ENCODE results near the gene DDX39A. TPM values are rescaled to one million over a fixed set of nuclear protein-coding genes. Genes with fewer than 3 reads are reported as not detected.

DDX39A gene
- total RNA-seq, 1 donor from 2014 or later, result 280 TPM

- Mint-ChIP-seq H3K4me3 (no peak overlapping the region), H3K27ac (no peak overlapping the region), H3K9me3 (no peaks in the 10 kb centered on the region), H3K27me3 (no peaks in the 10 kb centered on the region), H3K36me3 (ENCODE audit: low read depth) (peaks cover 55% of the 10 kb centered on the region), H3K4me1 (peaks cover 30% of the 10 kb centered on the region)
- no peak for DNase-seq
- intact Hi-C loops (cut with micrococcal nuclease), result no loop called here
Measured at GRCh38 chr19:14442891-14443631, 23.9 kb upstream of the DDX39A start.

DNA sequence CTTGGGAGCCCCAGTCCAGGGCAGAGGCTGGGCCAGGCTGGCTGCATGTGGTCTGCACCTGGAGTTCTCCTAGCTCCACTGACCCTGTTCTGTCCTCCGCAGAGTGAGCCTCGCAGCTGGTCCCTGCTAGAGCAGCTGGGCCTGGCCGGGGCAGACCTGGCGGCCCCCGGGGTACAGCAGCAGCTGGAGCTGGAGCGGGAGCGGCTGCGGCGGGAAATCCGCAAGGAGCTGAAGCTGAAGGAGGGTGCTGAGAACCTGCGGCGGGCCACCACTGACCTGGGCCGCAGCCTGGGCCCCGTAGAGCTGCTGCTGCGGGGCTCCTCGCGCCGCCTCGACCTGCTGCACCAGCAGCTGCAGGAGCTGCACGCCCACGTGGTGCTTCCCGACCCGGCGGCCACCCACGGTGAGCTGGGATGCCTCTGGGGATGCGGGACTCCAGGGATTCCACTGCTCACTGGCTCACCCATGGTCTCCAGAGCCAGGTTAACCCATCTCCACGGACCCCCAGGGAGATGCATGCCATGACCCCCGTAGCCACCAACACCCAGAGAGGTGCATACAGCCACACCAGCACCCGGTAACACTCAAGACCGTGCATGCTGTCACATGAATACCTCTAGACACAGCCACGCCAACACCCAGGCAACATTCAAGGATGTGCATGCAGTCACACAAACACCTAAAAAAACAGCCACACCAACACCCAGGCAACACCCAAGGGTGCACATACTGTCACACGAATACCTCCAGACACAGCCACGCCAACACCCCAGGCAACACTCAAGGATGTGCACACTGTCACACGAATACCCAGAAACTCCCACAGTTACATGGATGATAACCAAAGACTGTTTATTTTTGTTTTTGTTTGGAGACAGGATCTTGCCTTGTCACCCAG, 22.1 kb upstream of the DDX39A start:
- peak overlapping the region; percentile 94 for H3K4me3 Mint-ChIP-seq
- no peak overlapping the region for H3K27ac Mint-ChIP-seq
- peaks cover 36% of the 10 kb centered on the region for H3K4me1 Mint-ChIP-seq
- no peaks in the 10 kb centered on the region for H3K9me3 Mint-ChIP-seq
- H3K36me3 Mint-ChIP-seq (ENCODE audit: low read depth), result peaks cover 43% of the 10 kb centered on the region
- intact Hi-C loops (cut with micrococcal nuclease), result no loop called here
- no peak for DNase-seq
- no peaks in the 10 kb centered on the region for H3K27me3 Mint-ChIP-seq

- H3K36me3 Mint-ChIP-seq (ENCODE audit: low read depth), result peaks cover 34% of the 10 kb centered on the region
- no peaks in the 10 kb centered on the region for H3K9me3 Mint-ChIP-seq
- peak overlapping the region; percentile 90 for H3K27ac Mint-ChIP-seq
- H3K27me3 Mint-ChIP-seq, result no peaks in the 10 kb centered on the region
- peaks cover 39% of the 10 kb centered on the region for H3K4me1 Mint-ChIP-seq
- peak; percentile 95 for DNase-seq
- H3K4me3 Mint-ChIP-seq, result peak overlapping the region; percentile 94
- intact Hi-C loops (cut with micrococcal nuclease), result no loop called here
Measured at GRCh38 chr19:14440049-14440448, 20.9 kb upstream of the DDX39A start.

DNA sequence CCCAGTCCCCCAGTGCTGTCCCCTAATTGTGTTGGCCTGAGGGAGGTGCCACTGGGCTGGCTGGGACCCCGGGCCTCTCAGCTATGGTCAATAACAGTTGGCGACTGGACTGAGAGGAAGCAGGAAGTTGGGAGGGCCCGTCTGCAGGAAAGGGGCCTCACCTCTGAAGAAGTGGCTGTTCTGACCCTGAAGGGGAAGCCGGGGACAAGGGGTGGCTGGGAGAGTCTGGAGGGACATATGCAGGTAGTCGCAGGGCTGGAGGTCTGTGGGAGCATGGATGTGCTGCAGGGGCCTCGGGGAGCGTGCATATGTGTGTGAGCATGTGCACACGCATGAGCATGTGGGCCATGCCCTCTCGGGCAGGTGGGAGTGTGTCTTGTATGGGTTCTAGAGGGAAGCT, 19.9 kb upstream of the DDX39A start:
- Mint-ChIP-seq H3K36me3 (ENCODE audit: low read depth) (peaks cover 28% of the 10 kb centered on the region), H3K4me3 (peak overlapping the region; percentile 94), H3K27me3 (no peaks in the 10 kb centered on the region), H3K27ac (peak overlapping the region; percentile 76), H3K9me3 (no peaks in the 10 kb centered on the region), H3K4me1 (peaks cover 44% of the 10 kb centered on the region)
- DNase-seq, result no peak
- intact Hi-C loops (cut with micrococcal nuclease), result no loop called here

- H3K4me1 Mint-ChIP-seq, result peaks cover 42% of the 10 kb centered on the region
- H3K4me3 Mint-ChIP-seq, result no peak overlapping the region
Measured at GRCh38 chr19:14437578-14438140, 18.5 kb upstream of the DDX39A start.

DNA sequence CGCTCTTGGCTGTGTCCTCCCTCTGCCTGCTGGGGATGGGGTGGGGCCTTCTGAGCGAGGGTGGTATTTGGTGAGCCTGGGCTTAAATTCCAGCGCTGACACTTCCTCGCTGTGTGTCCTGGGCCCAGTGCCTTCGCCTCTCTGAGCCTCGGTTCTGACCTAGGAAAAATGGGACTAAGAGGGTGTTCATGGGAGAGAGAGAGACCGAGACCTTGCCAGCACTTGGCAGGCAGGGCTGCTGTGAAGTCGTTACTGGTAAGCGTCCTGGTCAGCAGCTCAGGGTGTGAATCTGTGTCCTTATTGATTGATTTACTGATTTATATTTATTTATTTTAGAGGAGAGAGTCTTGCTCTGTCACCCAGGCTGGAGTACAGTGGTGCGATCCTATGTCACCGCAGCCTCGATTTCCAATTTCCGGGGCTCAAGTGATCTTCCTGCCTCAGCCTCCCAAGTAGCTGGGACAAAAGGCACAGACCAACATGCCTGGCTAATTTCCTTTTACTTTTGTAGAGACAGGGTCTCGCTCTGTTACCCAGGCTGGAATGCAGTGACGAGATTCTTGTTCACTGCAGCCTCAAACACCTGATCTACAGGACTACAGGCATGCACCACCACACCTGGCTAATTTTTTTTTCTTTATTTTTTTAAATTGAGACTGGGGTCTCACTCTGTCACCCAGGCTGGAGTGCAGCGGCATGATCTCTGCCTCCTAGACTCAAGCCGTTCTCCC, 16.3 kb upstream of the DDX39A start:
- Mint-ChIP-seq H3K4me1 (peaks cover 49% of the 10 kb centered on the region), H3K27me3 (peaks cover 9% of the 10 kb centered on the region), H3K4me3 (peak overlapping the region; percentile 83), H3K36me3 (ENCODE audit: low read depth) (peaks cover 7% of the 10 kb centered on the region), H3K9me3 (no peaks in the 10 kb centered on the region), H3K27ac (peak overlapping the region; percentile 74)
- intact Hi-C loops (cut with micrococcal nuclease), result no loop called here
- DNase-seq, result no peak

More at GRCh38 chr19:14437578-14438140, 18.5 kb upstream of the DDX39A start:
- intact Hi-C loops (cut with micrococcal nuclease), result no loop called here
- no peak for DNase-seq
- Mint-ChIP-seq H3K36me3 (ENCODE audit: low read depth) (peaks cover 17% of the 10 kb centered on the region), H3K27me3 (no peaks in the 10 kb centered on the region), H3K27ac (peak overlapping the region; percentile 37), H3K9me3 (no peaks in the 10 kb centered on the region)

GRCh38 chr19:14434543-14435319, 15.6 kb upstream of the DDX39A start:
- intact Hi-C loops (cut with micrococcal nuclease), result no loop called here
- Mint-ChIP-seq H3K36me3 (ENCODE audit: low read depth) (peaks cover 2% of the 10 kb centered on the region), H3K27ac (peak overlapping the region; percentile 74)

DNA sequence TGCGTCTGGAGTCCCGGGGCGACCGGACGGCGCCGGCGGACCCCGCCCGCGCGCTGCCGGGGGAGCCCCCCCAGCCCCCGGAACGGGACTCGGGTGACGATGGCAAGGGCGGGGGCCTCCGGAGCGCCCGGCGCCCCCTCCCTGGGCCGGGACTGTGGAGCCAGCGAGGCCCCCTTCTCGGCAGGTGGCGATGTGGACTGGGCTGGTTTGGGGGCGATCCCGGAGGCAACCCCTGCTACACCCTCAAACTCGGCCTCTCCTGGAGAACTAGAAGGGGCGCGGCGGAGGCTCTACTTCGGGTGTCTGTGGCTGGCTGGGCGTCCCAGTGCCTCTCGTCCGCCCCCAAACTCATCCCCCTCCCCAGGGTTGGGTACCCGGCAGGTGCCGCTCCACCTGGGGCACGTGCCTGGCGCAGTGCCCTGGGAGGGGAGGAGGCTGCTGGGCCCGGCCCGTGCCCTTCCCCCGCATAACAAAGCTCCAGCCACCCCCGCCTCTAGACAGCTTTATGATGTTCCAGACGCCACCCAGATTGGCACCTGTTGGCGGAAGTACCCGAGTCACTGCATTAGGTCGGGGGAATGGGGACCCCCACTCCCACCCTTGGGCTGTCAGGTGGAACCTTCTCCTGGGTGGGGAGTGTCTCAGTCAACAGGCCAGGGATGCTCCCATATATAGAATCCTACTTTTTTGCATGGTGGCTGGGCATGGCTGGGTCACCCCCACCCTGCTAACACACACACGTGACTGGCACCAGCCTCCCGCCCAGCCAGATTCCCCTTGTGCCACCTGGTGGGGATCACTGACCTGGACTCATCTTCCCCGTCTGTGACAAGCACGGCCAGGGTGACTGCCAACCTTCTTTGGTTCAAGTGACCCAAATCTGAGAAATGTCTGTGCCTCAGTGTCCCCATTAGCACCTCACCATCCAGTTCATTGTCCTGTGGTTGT, 14.7 kb upstream of the DDX39A start:
- Mint-ChIP-seq H3K27me3 (peaks cover 12% of the 10 kb centered on the region), H3K9me3 (no peaks in the 10 kb centered on the region), H3K4me1 (peaks cover 36% of the 10 kb centered on the region), H3K36me3 (ENCODE audit: low read depth) (peaks cover 2% of the 10 kb centered on the region), H3K4me3 (peak overlapping the region; percentile 83), H3K27ac (peak overlapping the region; percentile 67)
- peak; percentile 77 for DNase-seq
- intact Hi-C loops (cut with micrococcal nuclease), result loop anchor here (2.0 kb wide), 2 partner anchors 15 to 39 kb away; partner anchors contain the start of gene DDX39A

More at GRCh38 chr19:14434543-14435319, 15.6 kb upstream of the DDX39A start:
- peak overlapping the region; percentile 83 for H3K4me3 Mint-ChIP-seq
- peak; percentile 76 for DNase-seq
- H3K4me1 Mint-ChIP-seq, result peaks cover 42% of the 10 kb centered on the region
- no peaks in the 10 kb centered on the region for H3K9me3 Mint-ChIP-seq
- H3K27me3 Mint-ChIP-seq, result peaks cover 12% of the 10 kb centered on the region

DNA sequence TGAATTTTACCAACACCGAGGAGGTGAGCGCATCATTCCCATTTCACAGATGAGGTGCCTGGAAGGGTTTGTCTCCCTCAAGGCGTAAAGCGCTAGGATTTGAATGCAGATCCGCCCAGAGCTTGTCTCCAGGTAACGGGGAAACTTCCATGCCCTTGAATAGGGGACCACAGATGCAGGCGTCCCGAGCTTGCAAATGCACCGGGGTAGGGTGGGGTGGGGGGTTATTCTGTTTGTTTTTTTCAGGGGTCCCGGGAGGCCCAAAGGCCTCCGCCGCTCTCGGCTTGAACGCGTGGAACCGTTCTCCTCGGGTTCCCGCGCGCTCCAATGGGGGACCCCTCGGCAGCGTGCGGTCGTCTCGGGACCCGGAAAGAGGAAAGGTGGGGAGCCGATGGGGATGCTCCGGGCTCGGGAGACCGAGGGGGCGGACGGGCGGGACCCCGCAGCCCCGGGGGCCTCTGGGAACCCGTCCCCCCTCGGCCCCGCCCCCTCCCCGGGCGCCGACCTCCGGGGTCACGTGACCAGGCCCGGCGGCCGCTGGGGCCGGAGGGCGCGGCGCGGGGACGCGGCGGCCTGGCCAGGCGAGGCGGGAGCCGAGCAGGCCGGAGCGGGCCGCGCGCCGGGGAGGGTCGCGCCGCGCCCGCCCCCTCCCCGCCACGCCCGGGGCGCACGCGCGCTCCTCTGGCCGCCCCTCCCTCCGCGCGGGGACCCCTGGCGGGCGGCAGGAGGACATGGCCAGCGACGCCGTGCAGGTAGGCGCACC, 13.8 kb upstream of the DDX39A start, which contains the start of gene PKN1:
Gene PKN1, plus strand, starts transcription at position 516 of the 763 bp plus-strand sequence. Its CDS starts 216 bp downstream, at position 732.
- Mint-ChIP-seq H3K4me3 (peak within 1 kb of the TSS; percentile 84), H3K4me1 (peaks cover 35% of the 10 kb centered on the region), H3K27ac (peak within 1 kb of the TSS; percentile 82), H3K36me3 (ENCODE audit: low read depth) (peaks cover 2% of the 10 kb centered on the region), H3K27me3 (peaks cover 12% of the 10 kb centered on the region), H3K9me3 (no peaks in the 10 kb centered on the region)
- intact Hi-C loops (cut with micrococcal nuclease), result loop anchor here (2.0 kb wide), 2 partner anchors 14 to 40 kb away; partner anchors contain the start of gene DDX39A
- DNase-seq, result peak; percentile 90

- DNase-seq, result no peak
- Mint-ChIP-seq H3K4me1 (peaks cover 30% of the 10 kb centered on the region), H3K9me3 (no peaks in the 10 kb centered on the region), H3K36me3 (ENCODE audit: low read depth) (peaks cover 2% of the 10 kb centered on the region), H3K27ac (peak overlapping the region; percentile 49), H3K4me3 (peak overlapping the region; percentile 50), H3K27me3 (peaks cover 15% of the 10 kb centered on the region)
- intact Hi-C loops (cut with micrococcal nuclease), result no loop called here
Measured at GRCh38 chr19:14430712-14431111, 11.6 kb upstream of the DDX39A start.

DNA sequence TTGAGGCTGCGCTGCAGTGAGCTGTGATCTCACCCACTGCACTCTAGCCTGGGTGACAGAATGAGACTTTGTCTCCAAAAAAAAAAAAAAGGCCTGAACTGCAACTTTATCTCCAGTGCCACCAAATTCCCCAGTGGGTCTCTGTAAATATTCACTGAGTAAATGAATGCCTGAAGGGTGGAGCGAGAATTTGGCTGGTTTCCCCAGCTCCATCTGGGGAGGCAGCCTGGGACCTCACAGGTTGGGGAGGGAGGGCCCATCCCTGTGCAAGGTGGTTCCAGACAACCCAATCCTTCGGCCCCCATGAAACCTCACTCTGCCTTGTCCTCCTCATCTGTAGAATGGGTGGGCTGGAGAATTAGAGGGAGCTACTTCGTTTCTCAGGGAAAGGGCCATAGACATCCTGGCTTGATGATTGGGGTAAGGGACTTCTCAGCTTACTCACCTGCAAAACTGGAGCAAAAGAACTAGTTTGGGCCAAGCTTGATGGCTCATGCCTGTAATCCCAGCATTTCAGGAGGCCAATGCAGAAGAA, 9.8 kb upstream of the DDX39A start:
- DNase-seq, result no peak
- H3K9me3 Mint-ChIP-seq, result no peaks in the 10 kb centered on the region
- H3K27ac Mint-ChIP-seq, result no peak overlapping the region
- H3K27me3 Mint-ChIP-seq, result peaks cover 15% of the 10 kb centered on the region
- H3K4me1 Mint-ChIP-seq, result peaks cover 18% of the 10 kb centered on the region
- H3K4me3 Mint-ChIP-seq, result no peak overlapping the region
- intact Hi-C loops (cut with micrococcal nuclease), result no loop called here
- no peaks in the 10 kb centered on the region for H3K36me3 Mint-ChIP-seq (ENCODE audit: low read depth)

All from activated CD4-positive, alpha-beta T cell treated with anti-CD3 and anti-CD28 coated beads, Interleukin-2, amount 10 ng/mL, durations not matched to agents 24 days and 14 days (primary cell).